GM19023 (cell line): Measurements from ENCODE around the gene CTBP2.
"Not testable (repeated sequence)": the region's sequence is repeated elsewhere in the genome, so short reads cannot be mapped to it uniquely, and the experiment has no call there.

Source experiments
- ATAC-seq: cut with Tn5 transposase; IDR thresholded peaks from one replicate; pipeline ENCODE4 v1.9.1; 2021; ENCODE audit warnings: mild to moderate bottlenecking, moderate library complexity; ENCODE audit not compliant: unreplicated experiment

CTBP2 gene

GRCh38 chr10:124990671-124991625, 169.4 kb downstream of the CTBP2 start:
- ATAC-seq, result no peak

- no peak for ATAC-seq
These were observed 170.8 kb downstream of the CTBP2 start for GRCh38 chr10:124989526-124989925.

DNA sequence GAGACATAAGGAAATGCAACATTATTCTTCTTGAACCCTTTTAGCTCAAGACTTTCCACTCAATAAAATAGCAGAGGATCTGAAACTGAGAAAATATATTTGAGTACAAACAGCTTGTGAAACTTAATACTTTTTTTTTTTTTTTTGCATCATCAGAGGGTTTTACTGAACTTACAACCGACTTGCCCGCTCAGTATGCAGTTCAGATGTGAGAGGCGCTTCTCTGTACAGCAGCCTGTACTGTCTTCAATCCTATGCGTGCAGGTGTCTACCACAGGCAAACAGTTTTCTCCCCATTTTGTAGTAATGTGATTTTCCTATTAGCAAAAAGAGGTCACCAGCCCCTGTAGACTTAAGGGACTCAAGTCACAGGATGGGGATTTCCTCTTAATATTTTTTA, 171.6 kb downstream of the CTBP2 start:
- ATAC-seq, result not testable (repeated sequence)

DNA sequence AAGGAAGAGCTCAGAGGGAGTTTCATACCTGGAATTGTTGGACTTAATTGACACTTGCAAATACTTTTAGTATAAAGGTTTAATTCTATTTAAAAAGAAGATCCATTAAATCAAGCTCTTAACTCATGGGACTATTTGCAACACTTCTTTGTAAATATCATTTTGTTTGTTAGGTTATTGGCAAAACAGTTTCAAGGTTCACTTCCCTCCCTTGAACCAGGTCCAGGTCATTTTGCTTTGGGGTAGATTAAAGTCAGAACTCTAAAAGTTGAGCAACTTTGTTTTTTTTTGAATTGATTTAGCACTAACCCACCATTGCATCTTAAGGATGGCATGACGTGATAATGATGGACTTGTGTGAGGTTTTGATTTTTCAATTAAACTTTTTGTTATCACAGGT, 172.6 kb downstream of the CTBP2 start:
- ATAC-seq, result no peak

- no peak for ATAC-seq
These were observed 175.2 kb downstream of the CTBP2 start for GRCh38 chr10:124985162-124985561.

GRCh38 chr10:124984376-124984775, 176.0 kb downstream of the CTBP2 start:
- no peak for ATAC-seq

DNA sequence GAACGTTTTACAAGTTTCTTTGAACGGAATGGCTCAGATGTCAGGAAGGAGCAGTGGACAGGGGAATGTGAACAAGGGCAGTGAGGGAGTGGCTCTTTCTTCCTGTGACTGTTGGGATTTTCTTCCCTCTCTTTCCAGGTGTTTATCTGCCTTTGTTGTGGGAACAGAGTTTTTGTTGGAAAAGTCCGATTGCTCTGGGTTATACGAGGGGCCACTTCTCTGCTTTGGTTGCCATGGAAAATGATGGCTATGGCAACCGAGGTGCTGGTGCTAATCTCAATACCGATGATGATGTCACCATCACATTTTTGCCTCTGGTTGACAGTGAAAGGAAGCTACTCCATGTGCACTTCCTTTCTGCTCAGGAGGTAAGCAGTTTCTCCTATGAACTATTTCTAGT, 177.0 kb downstream of the CTBP2 start:
- no peak for ATAC-seq

DNA sequence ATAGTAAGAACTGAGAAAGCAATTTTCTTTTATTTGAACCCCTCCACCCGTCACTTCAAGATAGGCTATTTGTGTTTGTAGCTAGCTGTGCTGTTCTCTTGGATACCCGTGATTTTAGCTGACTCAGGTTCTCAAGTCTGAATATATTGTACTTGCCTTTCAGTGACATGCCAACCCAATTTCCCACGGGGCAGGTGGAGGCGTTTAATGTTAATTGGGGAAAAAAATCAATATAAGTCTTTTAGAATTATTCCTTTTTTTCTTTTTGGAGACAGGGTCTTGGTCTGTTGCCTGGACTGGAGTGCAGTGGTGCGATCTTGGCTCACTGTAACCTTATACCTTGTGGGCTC, 182.0 kb downstream of the CTBP2 start:
- ATAC-seq, result no peak

DNA sequence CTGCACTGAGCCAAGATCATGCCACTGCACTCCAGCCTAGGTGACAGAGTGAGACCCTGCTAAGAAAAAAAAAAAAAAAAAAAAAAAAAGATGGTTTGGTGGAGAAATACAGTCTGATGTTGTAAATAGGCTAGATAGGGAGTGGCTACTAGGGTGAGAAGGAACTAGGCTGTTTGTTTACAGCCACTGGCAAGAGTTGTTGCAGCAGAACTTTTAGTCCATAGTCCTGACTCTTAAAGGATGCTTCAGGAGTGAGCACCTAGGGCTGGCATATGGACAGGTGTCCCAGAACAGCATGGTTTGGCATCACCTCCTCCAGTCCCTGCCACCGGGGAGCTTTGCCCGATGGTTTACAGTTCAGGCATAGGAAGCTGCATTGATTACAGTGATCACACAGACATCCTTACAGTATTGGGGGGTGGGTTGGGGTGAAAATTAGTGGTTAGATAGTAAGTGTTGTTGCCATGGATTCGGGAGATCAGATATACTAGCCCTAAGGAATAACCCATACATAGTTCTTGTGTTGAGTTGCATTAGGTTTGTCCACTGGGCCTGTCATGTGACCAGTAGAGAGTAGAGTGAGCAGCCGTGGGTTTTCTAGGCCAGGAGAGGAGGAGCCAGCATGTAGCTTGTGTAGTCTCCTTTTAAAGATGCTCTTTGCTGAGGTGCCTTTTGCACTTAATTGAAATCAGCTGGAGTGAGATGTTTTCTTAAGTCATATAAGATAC, 182.6 kb downstream of the CTBP2 start:
- ATAC-seq, result no peak

DNA sequence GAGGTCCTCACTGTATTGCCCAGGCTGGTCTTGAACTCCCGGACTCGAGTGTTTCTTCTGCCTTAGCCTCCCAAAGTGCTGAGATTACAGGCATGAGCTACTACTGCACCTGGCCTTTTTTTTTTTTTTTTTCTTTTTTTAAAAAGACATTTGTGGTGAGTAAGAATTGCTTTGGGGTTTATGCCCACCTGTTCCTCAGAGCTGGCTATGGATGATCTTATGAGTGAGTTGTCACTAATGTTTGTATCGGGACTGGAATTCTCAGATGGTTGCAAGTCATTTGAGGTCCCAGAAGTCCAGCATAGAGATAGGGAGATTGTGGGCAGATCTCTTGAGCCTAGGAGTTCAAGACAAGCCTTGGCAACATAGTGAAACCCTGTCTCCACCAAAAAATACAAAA, 183.2 kb downstream of the CTBP2 start:
- no peak for ATAC-seq

DNA sequence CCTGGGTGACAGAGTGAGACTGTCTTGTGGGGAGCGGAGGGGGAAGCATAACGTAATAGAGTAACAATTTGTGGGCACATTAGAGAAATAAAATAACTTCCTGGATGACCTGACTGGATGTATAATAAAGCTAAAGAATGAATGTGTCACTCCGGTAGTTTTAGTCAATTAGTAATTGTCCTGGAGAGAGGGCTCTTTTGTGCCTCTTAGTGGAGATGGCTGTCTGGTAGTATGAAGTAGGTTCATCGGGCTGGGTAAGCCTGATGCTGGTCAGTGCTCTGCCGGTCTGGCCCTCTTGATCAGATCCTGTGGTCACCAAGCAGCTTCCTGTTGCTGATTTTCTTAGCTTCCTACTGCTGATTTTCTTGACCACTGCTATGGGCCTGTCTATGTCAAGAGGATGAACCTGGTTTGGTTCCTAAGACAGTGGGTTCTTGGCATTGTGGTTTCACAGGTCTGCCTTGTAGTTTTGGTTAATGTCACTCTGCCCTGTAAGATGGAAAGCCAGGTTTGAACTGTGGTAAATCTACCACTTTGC, 184.3 kb downstream of the CTBP2 start:
- ATAC-seq, result peak; percentile 58

GRCh38 chr10:124974131-124974530, 186.2 kb downstream of the CTBP2 start:
- ATAC-seq, result no peak

- no peak for ATAC-seq
These were observed 187.7 kb downstream of the CTBP2 start for GRCh38 chr10:124972637-124973036.

- peak; percentile 44 for ATAC-seq
These were observed 189.1 kb downstream of the CTBP2 start for GRCh38 chr10:124971276-124971675.

DNA sequence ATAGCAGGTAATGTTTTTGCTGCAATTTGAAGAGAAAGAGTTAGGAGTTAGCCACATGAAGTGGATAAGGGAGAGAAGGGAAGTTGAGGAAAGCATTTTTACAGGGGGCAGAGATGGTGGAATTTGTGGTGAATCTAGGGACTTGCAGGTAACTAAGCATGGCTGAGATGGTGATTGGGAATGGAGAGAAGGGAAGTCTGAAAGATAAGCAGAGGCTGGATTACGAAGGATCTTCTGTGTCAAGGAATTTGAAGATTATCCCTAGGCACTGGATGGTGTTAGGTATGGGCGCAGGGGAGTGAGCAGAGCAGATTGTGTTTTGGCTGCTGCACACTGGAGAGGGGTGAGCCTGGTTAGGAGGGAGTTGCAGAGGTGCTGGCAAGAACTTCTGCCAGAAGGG, 193.1 kb downstream of the CTBP2 start:
- no peak for ATAC-seq

DNA sequence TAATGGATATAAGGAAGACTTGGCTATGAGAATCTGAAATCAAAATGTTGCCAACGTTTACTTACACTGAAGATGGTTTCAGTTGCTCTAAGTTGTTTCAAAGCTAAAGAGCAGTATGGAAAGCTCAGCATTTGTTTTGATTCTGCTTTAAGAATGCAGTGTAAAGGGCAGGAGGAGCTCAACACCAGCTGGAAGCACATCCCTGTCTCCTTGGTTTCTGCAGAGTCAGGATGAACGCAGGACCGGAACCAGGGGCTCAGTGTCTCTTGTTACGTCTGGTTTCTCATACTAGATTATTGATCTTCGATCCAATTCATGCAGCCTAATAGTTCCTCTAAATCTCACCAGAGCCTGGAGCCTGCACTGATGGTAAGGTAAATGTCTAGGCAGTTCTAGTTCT, 194.4 kb downstream of the CTBP2 start:
- no peak for ATAC-seq

DNA sequence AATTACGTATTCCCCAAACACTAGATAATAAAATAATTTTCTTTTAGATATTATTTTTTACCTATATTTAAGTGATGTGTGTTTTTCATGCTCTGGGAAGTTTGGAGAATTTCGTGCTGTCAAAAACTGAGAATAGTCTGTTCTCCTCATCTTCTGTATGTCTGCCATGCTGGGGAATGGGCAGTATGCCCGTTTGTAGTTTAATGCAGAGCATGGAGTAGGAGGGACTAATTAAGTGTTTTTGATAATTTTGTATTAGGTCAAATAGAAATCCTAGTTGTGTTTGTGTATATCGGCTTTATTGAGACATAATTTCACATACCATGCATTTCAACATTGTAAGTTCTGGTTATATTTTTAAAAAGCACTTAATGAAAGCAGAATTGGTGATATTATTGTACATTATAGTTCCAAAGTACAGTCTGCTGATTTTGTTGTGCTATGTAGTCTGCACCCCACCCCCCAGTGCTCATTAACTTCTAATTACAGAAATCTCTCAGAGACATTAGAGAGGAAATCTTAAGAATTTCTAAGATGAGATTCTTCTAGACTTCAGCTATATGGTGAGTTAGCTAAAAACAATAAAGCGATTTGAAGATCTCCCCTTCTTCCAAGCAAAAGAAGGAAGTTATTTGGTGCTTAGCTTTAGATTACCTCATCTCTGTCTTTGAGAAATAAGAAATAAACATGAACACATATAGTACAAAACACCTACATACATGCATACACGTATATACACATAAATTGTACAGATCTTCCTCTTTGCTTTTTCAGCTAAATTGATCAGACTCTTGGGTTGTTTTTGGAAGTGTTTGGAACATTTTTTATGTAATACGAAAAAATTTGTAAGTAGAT, 196.3 kb downstream of the CTBP2 start:
- ATAC-seq, result no peak

DNA sequence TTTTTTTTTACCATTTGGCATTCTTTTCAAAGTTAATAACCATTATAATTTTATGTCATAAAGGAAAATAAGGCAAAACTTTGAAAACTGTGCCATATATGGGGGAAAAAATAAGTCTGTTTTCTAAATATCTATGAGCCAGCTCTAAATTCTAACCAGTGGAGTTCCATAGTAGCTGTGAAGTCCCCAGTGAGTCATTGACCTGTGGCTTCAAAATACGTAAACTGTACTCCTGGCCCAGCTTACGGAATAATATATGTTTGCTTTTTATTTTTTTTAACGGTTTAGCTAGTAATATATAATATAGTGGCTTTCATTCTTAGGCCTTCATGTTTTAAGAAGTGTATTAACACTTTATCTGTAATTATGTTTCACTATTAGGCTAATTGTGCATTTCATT, 197.9 kb downstream of the CTBP2 start:
- no peak for ATAC-seq

- no peak for ATAC-seq
These were observed 199.2 kb downstream of the CTBP2 start for GRCh38 chr10:124961248-124961570.

- ATAC-seq, result no peak
These were observed 200.8 kb downstream of the CTBP2 start for GRCh38 chr10:124959564-124959963.

- no peak for ATAC-seq
These were observed 202.9 kb downstream of the CTBP2 start for GRCh38 chr10:124957404-124957947.
